Neural cell (in vitro differentiated cells): Measurements from ENCODE around the gene GPD1. TPM values are rescaled to one million over a fixed set of nuclear protein-coding genes. Genes with fewer than 3 reads are reported as not detected.

ENCODE experiments used
- H2AFZ ChIP-seq: fragments of 200-600, 300-800 bp; sonication (generic), shearing (Covaris generic); 2 replicates; pipeline ENCODE4 v1.6.0; 2014; ENCODE audit warnings: low read depth, mild to moderate bottlenecking, antibody characterized with exemption, low read length, moderate library complexity
- H3F3A ChIP-seq: fragments of 200-600 bp; shearing (Covaris generic); 2 replicates; pipeline ENCODE4 v1.6.1; 2016; ENCODE audit warnings: mild to moderate bottlenecking, moderate library complexity, mixed read lengths, antibody characterized with exemption, low read length; ENCODE audit not compliant: insufficient read depth, poor library complexity, severe bottlenecking
- H3K27ac ChIP-seq: fragments of 200-600, 300-800 bp; sonication (generic), shearing (Covaris generic); 2 replicates; pipeline ENCODE4 v1.5.1; 2014; ENCODE audit warnings: mild to moderate bottlenecking, low read length, moderate library complexity
- H3K27me3 ChIP-seq: fragments of 300-800, 200-600 bp; sonication (generic), shearing (Covaris generic); 2 replicates; pipeline ENCODE4 v1.6.0; 2014; ENCODE audit warnings: mild to moderate bottlenecking, low read depth, low read length, moderate library complexity; ENCODE audit not compliant: insufficient read depth
- H3K36me3 ChIP-seq: fragments of 300-800, 200-600 bp; sonication (generic), shearing (Covaris generic); 2 replicates; pipeline ENCODE4 v1.5.1; 2014; ENCODE audit warnings: mild to moderate bottlenecking, antibody characterized with exemption, low read length, moderate library complexity; ENCODE audit not compliant: insufficient read depth
- H3K4me2 ChIP-seq: fragments of 300-800, 200-600 bp; sonication (generic), shearing (Covaris generic); 2 replicates; pipeline ENCODE4 v1.6.0; 2014; ENCODE audit warnings: mild to moderate bottlenecking, low read length
- H3K4me3 ChIP-seq: fragments of 300-800, 200-600 bp; sonication (generic), shearing (Covaris generic); 2 replicates; pipeline ENCODE4 v1.5.1; 2014; ENCODE audit warnings: mild to moderate bottlenecking, low read length, moderate library complexity
- H3K79me2 ChIP-seq: fragments of 200-600 bp; shearing (Covaris generic); replicated peaks from 2 replicates; pipeline ENCODE4 v1.6.0; 2014; ENCODE audit warnings: mild to moderate bottlenecking, low read length, moderate library complexity; ENCODE audit not compliant: insufficient read depth
- H3K9ac ChIP-seq: fragments of 300-800, 200-600 bp; sonication (generic), shearing (Covaris generic); 2 replicates; pipeline ENCODE4 v1.6.1; 2016; ENCODE audit warnings: mild to moderate bottlenecking, low read length, mixed read lengths
- H3K9me2 ChIP-seq: fragments of 200-600 bp; shearing (Covaris generic); 2 replicates; pipeline ENCODE4 v1.6.1; 2016; ENCODE audit warnings: mild to moderate bottlenecking, low read length, mixed read lengths; ENCODE audit not compliant: insufficient read depth
- H3K9me3 ChIP-seq: fragments of 200-600, 300-800 bp; sonication (generic), shearing (Covaris generic); 2 replicates; pipeline ENCODE4 v1.6.1; 2016; ENCODE audit warnings: mild to moderate bottlenecking, mixed run types, low read length, moderate library complexity, mixed read lengths
- H4K20me1 ChIP-seq: fragments of 200-600 bp; shearing (Covaris generic); 2 replicates; pipeline ENCODE4 v1.6.1; 2016; ENCODE audit warnings: mild to moderate bottlenecking, mixed run types; ENCODE audit not compliant: insufficient read depth
- EP300 ChIP-seq: fragments of 450-650 bp; conservative IDR thresholded peaks from 2 replicates; pipeline ENCODE4 v1.6.1; 2014; ENCODE audit warnings: antibody characterized with exemption, mild to moderate bottlenecking, moderate library complexity; ENCODE audit not compliant: poor library complexity, severe bottlenecking
- EZH2 ChIP-seq: fragments of 200-600, 300-800 bp; shearing (Covaris generic), sonication (generic); IDR thresholded peaks from 2 replicates; pipeline ENCODE4 v1.6.1; 2014; ENCODE audit warnings: antibody characterized with exemption, low read length, borderline replicate concordance, mild to moderate bottlenecking; ENCODE audit not compliant: insufficient read depth, poor library complexity, severe bottlenecking
- MXI1 ChIP-seq: fragments of 450-650 bp; conservative IDR thresholded peaks from 2 replicates; pipeline ENCODE4 v1.6.1; 2014; ENCODE audit warnings: antibody characterized with exemption, mild to moderate bottlenecking; ENCODE audit not compliant: poor library complexity, severe bottlenecking
- POLR2AphosphoS5 ChIP-seq: IDR thresholded peaks from 2 replicates; pipeline ENCODE4 v1.6.1; 2012
- RAD21 ChIP-seq: fragments of 450-650 bp; conservative IDR thresholded peaks from 2 replicates; pipeline ENCODE4 v1.6.1; 2014; ENCODE audit warnings: antibody characterized with exemption, mild to moderate bottlenecking, moderate library complexity
- SMC3 ChIP-seq: fragments of 450-650 bp; conservative IDR thresholded peaks from 2 replicates; pipeline ENCODE4 v1.6.1; 2014; ENCODE audit warnings: antibody characterized with exemption, mild to moderate bottlenecking, moderate library complexity; ENCODE audit not compliant: poor library complexity
- TAF1 ChIP-seq: IDR thresholded peaks from 2 replicates; pipeline ENCODE4 v1.6.1; 2012; ENCODE audit warnings: low read depth
- polyA plus RNA-seq: library from polyadenylated mRNA; depleted of rRNA; stranded (reverse); fragments of >200 nt; gene quantifications from 2 replicates; pipeline ENCODE4 v1.2.3, GENCODE V29; 2014
- TF ChIP-seq, protein P1 (sequence below): fragments of 450-650 bp; IDR thresholded peaks from 2 replicates; pipeline ENCODE4 v1.5.1; 2014; ENCODE audit warnings: antibody characterized with exemption, mild to moderate bottlenecking, moderate library complexity; ENCODE audit not compliant: poor library complexity, severe bottlenecking
- TF ChIP-seq, protein P2 (sequence below): IDR thresholded peaks from 2 replicates; pipeline ENCODE4 v1.6.1; 2012; ENCODE audit warnings: borderline replicate concordance

Gene GPD1
- polyA plus RNA-seq, 1 donor from 2014 or later = 1.5 TPM

DNA sequence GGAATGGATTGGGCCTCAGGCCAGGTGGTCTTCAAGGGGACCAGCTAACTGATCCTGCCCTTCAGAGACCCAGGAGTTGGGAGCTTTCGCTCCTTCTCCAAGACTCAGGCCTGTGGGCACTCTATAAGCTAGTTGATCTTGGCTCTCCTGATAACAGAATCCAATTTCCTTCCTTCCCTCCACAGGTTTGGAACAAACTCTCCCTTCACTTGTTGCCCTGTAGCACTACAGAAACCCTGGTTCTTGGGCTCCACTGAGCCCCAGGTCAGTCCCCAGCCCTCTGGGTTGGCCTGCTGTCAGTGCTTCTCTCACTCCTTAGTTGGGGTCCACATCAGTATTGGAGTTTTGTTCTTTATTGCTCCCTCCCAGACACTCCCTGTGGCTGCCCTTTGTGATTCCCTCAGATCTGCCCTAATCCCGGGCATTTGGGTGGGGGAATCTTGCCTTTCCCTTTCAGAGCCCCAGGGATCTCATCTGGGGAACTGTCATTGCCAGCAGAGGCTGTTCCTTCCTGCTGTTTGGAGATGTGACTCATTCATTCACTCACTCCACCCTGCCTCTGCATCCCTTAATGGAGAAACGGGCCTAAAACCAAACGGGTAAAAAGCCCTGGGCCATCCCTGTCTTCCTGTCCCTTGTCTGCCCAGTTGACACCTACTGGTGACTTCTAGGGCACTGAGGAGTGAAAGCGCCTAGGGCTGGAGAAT is 4.4 kb upstream of the GPD1 start:
- H4K20me1 ChIP-seq = no peaks in the 10 kb centered on the region
- H3K9me2 ChIP-seq = no peaks in the 10 kb centered on the region
- peaks cover 5% of the 10 kb centered on the region for H3K36me3 ChIP-seq
- H3K79me2 ChIP-seq = no peaks in the 10 kb centered on the region
- H3K27ac ChIP-seq = no peak overlapping the region
- no peak overlapping the region for H2AFZ ChIP-seq
- no peaks in the 10 kb centered on the region for H3K9me3 ChIP-seq
- no peaks in the 10 kb centered on the region for H3K27me3 ChIP-seq
- H3K9ac ChIP-seq = no peak overlapping the region
- peaks cover 4% of the 10 kb centered on the region for H3F3A ChIP-seq
- no peak for TF ChIP-seq RAD21
- no peak for TF ChIP-seq EP300
- no peak for TF ChIP-seq TAF1
- TF ChIP-seq EZH2 = no peak
- no peak for TF ChIP-seq MXI1
- no peak for TF ChIP-seq SMC3
- no peak overlapping the region for H3K4me3 ChIP-seq
- no peak overlapping the region for H3K4me2 ChIP-seq

DNA sequence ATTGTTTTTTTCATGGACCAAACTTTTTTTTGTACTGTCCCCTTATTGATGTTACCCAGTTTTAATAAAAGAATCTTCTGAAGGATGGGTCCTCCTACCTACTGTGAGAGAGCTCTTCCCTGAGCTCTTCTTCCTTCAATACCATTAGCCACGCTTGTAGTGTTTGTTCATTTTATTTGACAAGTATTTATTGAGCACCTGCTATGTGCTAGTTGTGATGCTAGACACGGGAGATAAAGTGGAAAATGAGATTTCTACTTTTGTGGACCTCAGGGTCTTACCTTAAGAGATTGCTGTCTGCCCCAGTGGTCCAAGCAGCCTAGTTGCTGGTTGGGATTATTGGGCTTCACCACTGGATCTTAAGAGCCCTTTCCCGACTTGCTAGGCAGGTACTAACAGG is 3.2 kb upstream of the GPD1 start:
- H3K4me2 ChIP-seq = no peak overlapping the region
- no peaks in the 10 kb centered on the region for H3K79me2 ChIP-seq
- no peak overlapping the region for H3K4me3 ChIP-seq
- H3K27me3 ChIP-seq = no peaks in the 10 kb centered on the region
- no peak overlapping the region for H3K9ac ChIP-seq
- no peak overlapping the region for H3K27ac ChIP-seq
- no peaks in the 10 kb centered on the region for H4K20me1 ChIP-seq
- TF ChIP-seq POLR2AphosphoS5 = no peak
- TF ChIP-seq SMC3 = no peak
- TF ChIP-seq EZH2 = no peak
- TF ChIP-seq, protein P1, sequence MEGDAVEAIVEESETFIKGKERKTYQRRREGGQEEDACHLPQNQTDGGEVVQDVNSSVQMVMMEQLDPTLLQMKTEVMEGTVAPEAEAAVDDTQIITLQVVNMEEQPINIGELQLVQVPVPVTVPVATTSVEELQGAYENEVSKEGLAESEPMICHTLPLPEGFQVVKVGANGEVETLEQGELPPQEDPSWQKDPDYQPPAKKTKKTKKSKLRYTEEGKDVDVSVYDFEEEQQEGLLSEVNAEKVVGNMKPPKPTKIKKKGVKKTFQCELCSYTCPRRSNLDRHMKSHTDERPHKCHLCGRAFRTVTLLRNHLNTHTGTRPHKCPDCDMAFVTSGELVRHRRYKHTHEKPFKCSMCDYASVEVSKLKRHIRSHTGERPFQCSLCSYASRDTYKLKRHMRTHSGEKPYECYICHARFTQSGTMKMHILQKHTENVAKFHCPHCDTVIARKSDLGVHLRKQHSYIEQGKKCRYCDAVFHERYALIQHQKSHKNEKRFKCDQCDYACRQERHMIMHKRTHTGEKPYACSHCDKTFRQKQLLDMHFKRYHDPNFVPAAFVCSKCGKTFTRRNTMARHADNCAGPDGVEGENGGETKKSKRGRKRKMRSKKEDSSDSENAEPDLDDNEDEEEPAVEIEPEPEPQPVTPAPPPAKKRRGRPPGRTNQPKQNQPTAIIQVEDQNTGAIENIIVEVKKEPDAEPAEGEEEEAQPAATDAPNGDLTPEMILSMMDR = no peak
- no peak for TF ChIP-seq TAF1
- TF ChIP-seq RAD21 = no peak
- TF ChIP-seq MXI1 = no peak
- TF ChIP-seq EP300 = no peak
- TF ChIP-seq, protein P2, sequence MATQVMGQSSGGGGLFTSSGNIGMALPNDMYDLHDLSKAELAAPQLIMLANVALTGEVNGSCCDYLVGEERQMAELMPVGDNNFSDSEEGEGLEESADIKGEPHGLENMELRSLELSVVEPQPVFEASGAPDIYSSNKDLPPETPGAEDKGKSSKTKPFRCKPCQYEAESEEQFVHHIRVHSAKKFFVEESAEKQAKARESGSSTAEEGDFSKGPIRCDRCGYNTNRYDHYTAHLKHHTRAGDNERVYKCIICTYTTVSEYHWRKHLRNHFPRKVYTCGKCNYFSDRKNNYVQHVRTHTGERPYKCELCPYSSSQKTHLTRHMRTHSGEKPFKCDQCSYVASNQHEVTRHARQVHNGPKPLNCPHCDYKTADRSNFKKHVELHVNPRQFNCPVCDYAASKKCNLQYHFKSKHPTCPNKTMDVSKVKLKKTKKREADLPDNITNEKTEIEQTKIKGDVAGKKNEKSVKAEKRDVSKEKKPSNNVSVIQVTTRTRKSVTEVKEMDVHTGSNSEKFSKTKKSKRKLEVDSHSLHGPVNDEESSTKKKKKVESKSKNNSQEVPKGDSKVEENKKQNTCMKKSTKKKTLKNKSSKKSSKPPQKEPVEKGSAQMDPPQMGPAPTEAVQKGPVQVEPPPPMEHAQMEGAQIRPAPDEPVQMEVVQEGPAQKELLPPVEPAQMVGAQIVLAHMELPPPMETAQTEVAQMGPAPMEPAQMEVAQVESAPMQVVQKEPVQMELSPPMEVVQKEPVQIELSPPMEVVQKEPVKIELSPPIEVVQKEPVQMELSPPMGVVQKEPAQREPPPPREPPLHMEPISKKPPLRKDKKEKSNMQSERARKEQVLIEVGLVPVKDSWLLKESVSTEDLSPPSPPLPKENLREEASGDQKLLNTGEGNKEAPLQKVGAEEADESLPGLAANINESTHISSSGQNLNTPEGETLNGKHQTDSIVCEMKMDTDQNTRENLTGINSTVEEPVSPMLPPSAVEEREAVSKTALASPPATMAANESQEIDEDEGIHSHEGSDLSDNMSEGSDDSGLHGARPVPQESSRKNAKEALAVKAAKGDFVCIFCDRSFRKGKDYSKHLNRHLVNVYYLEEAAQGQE = no peak
- H3K36me3 ChIP-seq = peaks cover 5% of the 10 kb centered on the region
- H2AFZ ChIP-seq = no peak overlapping the region
- peaks cover 4% of the 10 kb centered on the region for H3F3A ChIP-seq
- H3K9me2 ChIP-seq = no peaks in the 10 kb centered on the region
- no peaks in the 10 kb centered on the region for H3K9me3 ChIP-seq
